Fibroblast of pulmonary artery (primary cell): ENCODE measurements around the gene EPHB3.

Experiments used
- DNase-seq: peaks from one replicate; pipeline ENCODE4 v3.0.0-alpha.2; 2010; ENCODE audit warnings: low read depth
- H3K4me3 ChIP-seq: replicated peaks from 2 replicates; pipeline ENCODE4 v1.5.1; 2011; ENCODE audit warnings: low read depth, mild to moderate bottlenecking, control low read depth, low read length, moderate library complexity
- CTCF ChIP-seq: IDR thresholded peaks from 2 replicates; pipeline ENCODE4 v1.5.1; 2011; ENCODE audit warnings: mild to moderate bottlenecking, control low read depth, low read length, inconsistent platforms; ENCODE audit errors: missing control alignments

Gene EPHB3

GRCh38 chr3:184600685-184601377 is 39.2 kb downstream of the EPHB3 start:
- DNase-seq: no peak
- no peak overlapping the region for H3K4me3 ChIP-seq
- TF ChIP-seq CTCF: no peak

GRCh38 chr3:184601576-184602371 is 40.2 kb downstream of the EPHB3 start:
- H3K4me3 ChIP-seq: no peak overlapping the region
- no peak for TF ChIP-seq CTCF
- no peak for DNase-seq

- no peak overlapping the region for H3K4me3 ChIP-seq
- DNase-seq: no peak
These were observed 41.0 kb downstream of the EPHB3 start for GRCh38 chr3:184602372-184603150.

GRCh38 chr3:184603151-184604030 is 41.8 kb downstream of the EPHB3 start:
- H3K4me3 ChIP-seq: no peak overlapping the region
- no peak for TF ChIP-seq CTCF
- DNase-seq: no peak

More at GRCh38 chr3:184602372-184603150, 41.0 kb downstream of the EPHB3 start:
- no peak for TF ChIP-seq CTCF

GRCh38 chr3:184604039-184604601 is 42.5 kb downstream of the EPHB3 start:
- DNase-seq: no peak
- no peak overlapping the region for H3K4me3 ChIP-seq
- no peak for TF ChIP-seq CTCF
